GM18507 (cell line): ENCODE results near the gene EBF3.

Source experiments
- DNase-seq: peaks from one replicate; pipeline ENCODE4 v3.0.0; 2011; ENCODE audit warnings: low read depth; ENCODE audit not compliant: insufficient read length; ENCODE audit errors: extremely low spot score
- FAIRE-seq: peaks from 2 replicates; lab custom pipeline; 2011; peaks lifted over from hg19 to GRCh38; lab: Jason Lieb, UNC

EBF3 gene

DNA sequence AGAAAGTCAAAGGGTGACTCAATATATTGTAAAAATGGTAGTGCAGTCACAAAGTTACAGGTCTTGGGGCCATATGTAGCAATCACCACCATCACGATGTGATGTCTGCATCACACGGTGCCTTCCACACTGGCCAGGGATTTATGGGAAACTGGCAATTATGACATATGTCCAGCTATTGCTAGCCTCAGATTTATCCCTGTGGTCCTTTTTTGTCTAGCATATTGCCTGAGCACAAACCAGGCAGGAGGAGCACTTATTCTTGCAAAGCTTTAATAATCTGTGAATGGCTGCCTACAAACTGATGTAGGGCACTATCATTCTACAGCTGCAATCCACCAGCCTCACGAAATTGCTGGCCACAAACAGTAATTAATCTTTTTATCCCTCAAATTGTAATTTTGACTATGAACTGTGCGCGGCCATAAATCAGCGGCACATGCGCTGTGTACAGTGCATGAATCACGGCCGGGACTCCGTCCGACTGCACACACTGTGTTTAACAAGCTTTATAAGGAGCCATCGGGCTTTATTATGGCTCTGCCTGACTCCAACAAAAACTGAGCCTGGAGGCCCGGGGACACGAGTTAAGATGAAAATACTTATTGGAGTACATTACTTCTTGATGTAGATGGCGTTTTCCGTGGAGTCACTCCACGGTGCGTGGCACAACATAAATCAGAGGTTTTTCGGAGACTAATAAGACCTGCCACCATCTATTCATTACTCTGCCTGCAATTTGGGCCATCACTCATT lies 115.2 kb downstream of the EBF3 start:
- no peak for DNase-seq
- no peak for FAIRE-seq

- FAIRE-seq (no peak), DNase-seq (no peak)
Observed at GRCh38 chr10:129847741-129848483, 116.2 kb downstream of the EBF3 start.

- DNase-seq (no peak), FAIRE-seq (no peak)
Observed at GRCh38 chr10:129846991-129847391, 117.1 kb downstream of the EBF3 start.

DNA sequence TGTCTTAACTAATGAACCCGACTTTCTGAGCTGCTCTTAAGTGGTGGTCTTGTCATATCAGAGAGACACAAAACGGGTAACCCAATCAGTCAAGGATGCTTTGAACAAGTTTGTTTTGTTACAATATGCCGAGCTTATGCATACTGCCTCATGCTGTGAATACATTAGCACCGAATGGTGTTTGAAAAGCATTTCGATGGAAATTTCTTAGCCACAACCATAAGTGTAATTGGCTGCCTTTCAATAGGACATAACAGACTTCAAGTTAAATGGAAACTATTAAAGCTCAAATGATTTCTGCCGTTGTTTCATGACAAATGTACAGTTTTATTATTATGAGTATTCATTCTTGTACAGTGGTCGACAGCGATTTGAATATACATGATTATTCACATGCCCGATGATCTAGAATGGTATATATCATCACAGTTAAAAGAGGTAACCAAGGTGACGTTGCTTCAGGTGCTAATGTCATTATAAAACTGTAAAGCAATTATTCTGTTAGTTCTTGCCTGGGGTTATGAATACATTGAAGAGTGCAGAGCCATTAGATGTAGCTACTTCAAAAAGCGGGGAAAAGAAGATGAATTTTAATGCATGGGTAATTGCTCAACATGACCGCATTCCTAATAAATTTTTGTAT lies 118.8 kb downstream of the EBF3 start:
- FAIRE-seq (no peak), DNase-seq (no peak)

- FAIRE-seq (no peak), DNase-seq (no peak)
Observed at GRCh38 chr10:129844216-129844766, 119.8 kb downstream of the EBF3 start.

GRCh38 chr10:129843702-129844101 lies 120.4 kb downstream of the EBF3 start:
- DNase-seq, result no peak

DNA sequence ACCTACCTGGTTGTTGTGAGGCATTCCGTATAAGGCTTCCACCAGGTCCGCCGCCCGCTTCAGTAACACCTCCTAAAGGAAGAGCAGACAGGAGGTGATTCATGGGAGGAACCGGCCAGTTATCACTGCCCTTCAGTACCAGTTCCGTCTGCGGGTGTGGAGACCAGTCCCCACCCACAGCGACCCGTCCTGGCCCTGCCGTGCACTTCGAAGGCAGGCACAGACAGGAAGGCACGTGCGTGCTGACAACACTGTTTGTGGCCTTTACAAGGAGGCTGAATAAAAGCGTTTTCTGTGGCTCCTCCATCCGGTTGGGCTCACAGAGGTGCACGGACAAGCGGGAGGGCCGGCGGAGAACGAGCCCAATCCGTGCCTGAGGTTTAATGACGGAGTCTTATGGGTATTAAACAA lies 120.9 kb downstream of the EBF3 start:
- FAIRE-seq, result no peak
- no peak for DNase-seq

More at GRCh38 chr10:129843702-129844101, 120.4 kb downstream of the EBF3 start:
- no peak for FAIRE-seq

DNA sequence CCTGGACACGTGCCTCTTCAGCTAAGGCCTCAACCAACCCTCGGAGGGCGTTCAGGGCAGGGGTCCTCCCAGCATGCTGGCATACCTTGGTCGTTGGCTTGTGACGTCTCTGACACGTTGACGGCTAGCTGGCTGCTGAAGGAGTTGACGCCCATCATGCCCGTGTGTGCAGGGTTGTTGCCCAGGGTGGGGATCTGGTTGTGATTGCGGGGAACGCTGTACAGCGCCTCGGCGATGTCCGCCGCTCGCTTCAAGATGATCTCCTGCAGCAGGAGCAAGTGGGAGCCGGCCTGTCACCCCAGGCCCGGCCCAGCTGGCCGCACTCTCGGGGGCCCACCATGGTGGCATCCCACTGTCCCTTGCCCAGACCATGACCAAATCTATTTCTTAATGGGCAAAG lies 122.0 kb downstream of the EBF3 start:
- FAIRE-seq, result no peak
- DNase-seq, result no peak

- FAIRE-seq (no peak), DNase-seq (no peak)
Observed at GRCh38 chr10:129841590-129841989, 122.5 kb downstream of the EBF3 start.

DNA sequence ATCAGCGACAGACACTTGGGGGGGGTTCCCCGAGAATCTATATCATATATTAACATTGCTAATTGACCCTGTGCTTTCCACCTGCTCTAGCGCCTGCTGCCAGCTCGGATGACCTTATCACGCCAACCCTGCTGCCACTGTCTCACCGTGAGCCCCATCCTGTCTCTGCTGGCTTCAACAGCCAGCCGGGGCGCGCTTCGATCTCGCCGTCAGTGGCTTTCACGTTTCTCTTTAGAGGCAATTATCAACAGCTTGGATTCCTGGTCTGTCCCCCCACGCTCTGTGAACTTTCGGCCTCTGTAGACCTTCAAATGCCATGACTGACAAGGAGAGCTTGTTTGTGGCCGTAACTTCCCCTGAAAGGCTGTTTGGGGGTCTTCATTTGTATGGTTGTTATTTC lies 123.0 kb downstream of the EBF3 start:
- no peak for DNase-seq
- no peak for FAIRE-seq

- DNase-seq (no peak), FAIRE-seq (no peak)
Observed at GRCh38 chr10:129840196-129840590, 123.9 kb downstream of the EBF3 start.

DNA sequence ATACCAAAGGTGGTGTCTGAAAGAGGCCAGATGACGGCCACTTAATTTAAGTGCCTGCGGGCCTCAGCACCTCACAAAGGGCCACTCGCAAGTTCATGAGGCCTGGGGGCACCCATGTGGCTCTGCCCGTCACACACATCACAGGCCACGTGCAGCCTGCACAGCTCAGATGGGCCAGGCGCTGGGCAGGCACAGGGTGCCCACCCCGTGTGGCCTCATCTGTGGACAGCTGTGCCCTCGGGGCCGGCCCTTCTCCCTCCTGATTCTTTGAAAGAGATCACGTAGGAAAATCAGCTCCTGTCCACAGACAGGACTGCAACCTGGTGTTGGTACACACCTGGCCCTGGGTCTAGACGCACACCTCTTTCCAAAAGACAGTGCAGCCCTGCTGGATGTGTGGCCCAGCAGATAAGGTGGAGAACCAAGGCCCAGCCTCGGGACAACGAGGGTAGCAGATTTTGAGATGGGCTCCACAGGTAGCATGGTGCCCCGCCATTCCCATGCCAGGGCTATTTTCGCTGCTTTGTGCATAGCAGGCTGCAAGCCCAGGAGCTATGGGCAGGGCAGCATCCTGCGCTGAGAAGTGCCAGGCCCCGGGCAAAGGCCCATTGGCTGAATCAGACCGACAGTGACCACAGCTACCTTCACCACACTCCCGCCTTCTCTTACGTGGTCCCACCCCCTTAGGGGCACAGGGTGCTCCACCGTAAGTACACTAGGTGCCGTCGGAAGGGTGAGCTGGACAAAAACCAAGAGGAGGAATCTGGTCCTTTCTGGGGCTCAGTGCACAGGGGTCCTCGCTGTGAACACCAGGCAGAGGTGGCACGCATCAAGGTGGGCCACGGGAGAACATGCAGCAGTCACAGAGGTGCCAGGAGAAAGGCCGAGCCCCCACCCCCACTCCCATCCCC lies 124.5 kb downstream of the EBF3 start:
- FAIRE-seq (no peak), DNase-seq (no peak)

- FAIRE-seq, result no peak
- DNase-seq, result no peak
Observed at GRCh38 chr10:129838794-129839193, 125.3 kb downstream of the EBF3 start.

DNA sequence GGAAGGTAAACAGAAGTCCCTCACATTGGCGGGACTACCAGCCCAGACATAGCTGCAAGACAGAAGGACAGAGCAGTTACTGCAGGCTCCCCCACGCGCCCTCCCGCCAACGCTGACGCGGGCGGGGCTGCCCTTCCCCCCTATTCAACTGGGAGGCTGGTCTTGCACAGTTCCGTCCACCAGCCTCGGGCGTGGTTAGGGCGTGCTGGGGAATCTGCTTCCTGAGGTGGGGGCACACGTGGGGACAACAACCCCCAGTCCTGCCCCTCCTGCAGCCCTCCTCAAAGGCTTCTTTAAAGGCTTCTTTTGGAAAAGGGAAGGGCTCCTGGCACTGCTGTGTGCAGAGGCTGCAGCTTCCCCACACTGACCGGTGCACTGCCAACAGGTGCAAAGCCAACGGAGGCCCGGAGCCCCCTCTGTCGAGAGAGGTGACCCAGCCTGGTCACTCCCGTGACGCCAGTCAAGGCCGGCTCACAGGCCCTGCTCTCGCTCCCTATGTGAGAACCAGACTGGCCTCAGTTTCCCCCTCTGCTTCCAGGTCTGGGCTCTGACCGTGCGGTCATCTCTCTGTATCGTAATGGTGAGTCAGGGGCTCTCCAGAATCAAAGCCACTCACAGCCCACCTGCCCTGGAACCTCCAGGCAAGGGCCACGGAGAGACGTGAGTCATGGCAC lies 126.0 kb downstream of the EBF3 start:
- FAIRE-seq, result no peak
- DNase-seq, result no peak

DNA sequence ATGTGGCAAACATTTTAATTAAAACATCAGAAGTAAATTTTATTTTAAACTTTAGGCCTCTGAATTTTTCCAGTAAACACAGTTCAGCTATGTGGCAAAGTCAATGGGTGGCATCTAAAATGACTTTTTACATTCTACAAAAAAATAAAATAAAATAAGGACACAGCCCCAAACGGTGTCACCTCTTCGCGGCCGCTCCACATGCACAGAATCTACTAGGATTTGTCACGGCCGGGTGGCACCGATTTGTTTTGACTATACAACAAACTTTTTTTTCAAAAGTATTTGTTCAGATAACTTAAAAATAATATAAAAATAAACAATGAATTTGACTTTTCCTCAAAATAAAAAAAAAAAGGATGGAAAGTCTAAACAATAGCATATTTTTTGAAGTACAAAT lies 127.8 kb downstream of the EBF3 start:
- DNase-seq (no peak), FAIRE-seq (no peak)

GRCh38 chr10:129833994-129834739 lies 129.9 kb downstream of the EBF3 start:
- DNase-seq, result no peak
- no peak for FAIRE-seq

DNA sequence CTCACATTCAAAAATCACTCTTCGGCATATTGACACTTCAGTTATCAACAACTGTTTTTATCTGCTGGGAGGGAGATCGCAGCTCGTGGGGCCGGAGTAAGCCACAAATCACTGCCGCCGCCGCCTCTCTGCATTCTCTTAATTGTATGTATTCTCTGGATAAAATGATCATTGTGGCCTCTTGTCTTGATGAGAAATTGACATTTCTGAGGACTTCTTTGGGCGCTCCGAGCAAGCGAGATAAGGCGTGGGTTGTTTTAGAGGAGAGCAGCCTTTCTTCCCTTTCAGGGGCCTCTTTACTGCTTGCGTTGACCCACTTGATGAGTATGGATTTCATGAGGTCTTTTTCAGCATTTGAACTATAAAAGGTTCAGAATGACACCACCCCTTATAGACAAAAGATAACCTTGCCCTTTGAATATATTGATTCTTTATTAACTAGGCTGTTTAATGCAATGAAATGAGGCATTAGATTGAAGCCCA lies 130.6 kb downstream of the EBF3 start:
- no peak for DNase-seq
- no peak for FAIRE-seq
